22Rv1 (cell line): ENCODE measurements around the gene MSH4.

Experiments used
- H3K27ac ChIP-seq: fragments of 450-650 bp; 2 replicates; pipeline ENCODE4 v1.5.1; 2017
- CTCF ChIP-seq: fragments of 450-650 bp; IDR thresholded peaks from 2 replicates; pipeline ENCODE4 v1.5.1; 2017; ENCODE audit warnings: mild to moderate bottlenecking
- ZFX ChIP-seq: fragments of 450-650 bp; IDR thresholded peaks from 2 replicates; pipeline ENCODE4 v1.6.1; 2017; ENCODE audit warnings: antibody characterized with exemption, borderline replicate concordance

Gene MSH4

DNA sequence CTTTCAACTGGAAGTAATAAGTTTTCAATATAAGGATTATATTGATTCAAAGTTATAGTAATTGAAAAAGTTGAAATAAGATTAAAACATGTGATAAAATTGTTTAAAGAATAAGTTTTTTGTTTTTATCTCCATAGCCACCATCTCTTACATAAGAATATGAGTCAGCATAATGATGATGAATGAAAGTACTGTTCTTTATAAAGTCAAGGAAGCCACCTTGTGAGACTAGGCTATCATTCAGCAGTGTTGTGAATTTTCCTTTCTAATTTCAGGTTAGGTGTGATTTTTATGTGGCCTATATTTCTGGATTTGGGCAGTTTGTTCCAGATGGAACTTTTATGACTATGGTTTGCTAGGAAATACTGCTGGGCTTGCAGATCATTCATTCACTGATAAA is 157.9 kb downstream of the MSH4 start:
- H3K27ac ChIP-seq: no peak overlapping the region
- TF ChIP-seq ZFX: no peak
- TF ChIP-seq CTCF: no peak
